ENCODE data around the gene SIRT3. TPM values are rescaled to one million over a fixed set of nuclear protein-coding genes. Genes with fewer than 3 reads are reported as not detected.

Gene SIRT3
- 8.4 and 9.6 TPM in 2 replicates for polyA plus RNA-seq

DNA sequence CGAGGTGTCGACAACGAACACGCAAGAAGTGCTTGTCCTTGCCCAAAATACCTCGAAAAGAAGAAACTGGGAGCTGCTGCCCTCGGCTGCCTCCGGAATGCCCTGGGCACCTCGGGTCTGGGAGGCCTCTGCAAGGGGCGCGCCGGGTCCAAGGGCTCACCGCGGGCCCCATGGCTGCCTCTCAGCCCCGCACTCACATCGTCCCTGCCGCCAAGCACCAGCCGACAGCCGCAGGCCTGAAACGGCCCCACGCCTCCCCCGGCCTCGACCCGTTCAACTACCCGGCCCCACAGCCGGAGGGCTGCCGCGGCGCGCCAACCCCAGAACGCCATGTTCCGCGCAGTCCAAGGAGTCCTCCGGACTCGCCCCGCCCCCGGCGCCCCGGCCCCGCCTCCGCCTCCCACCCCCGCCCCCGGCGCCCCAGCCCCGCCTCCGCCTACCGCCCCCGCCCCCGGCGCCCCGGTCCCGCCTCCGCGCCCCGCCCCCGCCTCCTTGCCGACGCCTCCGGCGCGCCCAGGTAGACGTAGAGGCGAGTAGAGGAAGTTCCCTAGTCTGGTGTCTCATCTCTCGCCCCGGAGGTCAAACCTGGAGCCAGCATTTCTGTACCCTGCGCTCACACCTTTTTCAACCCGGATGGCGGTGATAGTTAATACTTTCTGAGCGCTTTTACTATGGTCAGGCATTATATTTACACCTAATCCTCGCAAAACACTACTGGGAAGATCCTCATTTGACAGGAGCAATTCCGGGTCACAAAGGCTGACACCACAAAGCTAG is at the start of gene SIRT3:
Gene SIRT3 (minus strand): TSS at position 346 of the 777 bp plus-strand sequence. CDS start 14 bp downstream, at position 332.

DNA sequence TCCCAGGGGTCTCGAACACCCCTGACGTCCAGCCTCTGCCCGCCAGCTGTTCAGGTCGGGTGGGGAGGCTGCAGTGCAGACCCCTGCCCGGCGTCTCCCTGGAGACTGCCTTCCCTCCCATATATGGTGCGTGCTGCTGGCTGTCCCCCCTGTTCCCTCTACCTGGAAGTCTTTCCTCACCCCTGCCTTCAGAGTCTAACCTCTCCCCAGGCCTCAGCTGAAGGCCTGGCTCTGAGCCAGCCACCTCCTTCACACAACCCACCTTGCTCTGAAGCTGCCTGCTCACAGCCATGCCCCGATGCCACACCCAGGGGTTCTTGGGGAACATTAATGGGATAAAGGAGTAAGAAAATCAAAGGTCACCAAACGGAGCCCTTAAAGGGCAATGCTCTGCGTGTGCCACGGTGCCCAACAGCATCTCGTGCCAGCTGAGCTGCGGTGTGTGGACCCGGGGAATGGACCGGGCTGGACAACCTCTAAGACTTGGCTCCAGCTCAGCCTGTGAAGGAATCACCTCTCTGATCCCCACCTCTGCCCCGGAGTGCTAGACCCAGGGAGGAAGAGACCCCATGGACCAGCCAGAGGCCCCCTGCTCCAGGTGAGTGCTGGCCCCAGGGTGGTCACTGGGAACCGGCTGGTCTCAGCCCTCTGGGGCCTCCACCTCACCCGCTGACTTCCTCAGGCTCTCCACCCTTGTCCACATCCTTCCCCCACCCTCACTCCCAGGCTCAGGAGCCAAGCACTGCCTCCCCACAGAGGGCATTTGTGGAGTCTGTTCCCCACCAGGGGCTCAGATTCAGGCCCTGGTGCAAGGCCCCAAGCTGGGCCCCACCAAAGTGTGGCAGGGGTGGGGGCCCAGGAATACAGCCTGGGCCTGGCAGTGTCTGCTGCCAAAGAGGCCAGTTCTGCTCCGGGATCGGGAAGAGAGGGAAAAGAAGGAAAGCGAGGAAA is 42.1 kb upstream of the SIRT3 start, which contains the start of gene NLRP6:
Gene NLRP6 (plus strand): TSS at position 407 of the 951 bp plus-strand sequence. CDS start 163 bp downstream, at position 570.

DNA sequence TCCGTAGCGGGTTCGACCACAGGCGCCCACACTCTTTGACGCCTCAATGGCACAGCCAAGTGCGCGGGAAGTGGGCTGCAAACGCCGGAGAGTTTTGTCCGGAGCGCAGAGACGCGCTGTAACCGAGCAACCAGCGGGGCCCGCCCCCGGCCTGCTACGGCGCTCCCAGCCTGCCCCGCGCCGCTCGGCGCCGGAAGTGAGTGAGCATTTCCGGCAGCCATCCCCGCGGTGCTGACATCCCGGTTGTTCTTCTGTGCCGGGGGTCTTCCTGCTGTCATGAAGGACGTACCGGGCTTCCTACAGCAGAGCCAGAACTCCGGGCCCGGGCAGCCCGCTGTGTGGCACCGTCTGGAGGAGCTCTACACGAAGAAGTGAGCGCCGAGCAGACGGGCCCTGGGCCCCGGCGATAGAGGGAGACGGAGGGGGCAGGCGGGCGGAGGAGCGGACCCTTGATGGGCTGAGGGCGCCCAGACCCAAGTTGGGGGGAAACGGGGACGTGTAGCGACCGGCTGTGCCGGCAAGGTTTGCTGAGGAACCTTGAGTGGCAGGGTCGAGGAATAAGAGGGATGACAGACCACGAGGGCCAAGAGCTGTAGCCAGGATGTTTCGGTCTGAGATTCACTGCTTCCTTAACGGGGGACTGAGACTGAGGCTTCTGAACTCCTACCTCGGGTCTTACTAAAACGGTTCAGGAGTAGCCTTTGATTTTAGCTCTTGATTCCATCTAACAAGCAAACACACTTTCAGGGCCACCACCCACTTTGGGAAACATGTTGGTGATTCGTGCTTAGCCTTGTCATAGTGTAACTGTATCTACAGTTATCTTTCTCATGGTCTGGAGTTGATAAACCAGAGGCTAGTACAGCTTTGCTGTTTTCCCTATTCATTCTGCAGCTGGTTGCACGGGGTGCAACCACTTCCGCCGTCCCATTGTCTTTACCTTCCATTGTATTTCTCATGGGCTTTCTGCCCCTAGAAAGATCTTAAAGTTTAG is 929 bp upstream of the SIRT3 start, which contains the start of gene PSMD13:
Gene PSMD13 (plus strand): TSS at position 203 of the 994 bp plus-strand sequence. CDS start 74 bp downstream, at position 277.

DNA sequence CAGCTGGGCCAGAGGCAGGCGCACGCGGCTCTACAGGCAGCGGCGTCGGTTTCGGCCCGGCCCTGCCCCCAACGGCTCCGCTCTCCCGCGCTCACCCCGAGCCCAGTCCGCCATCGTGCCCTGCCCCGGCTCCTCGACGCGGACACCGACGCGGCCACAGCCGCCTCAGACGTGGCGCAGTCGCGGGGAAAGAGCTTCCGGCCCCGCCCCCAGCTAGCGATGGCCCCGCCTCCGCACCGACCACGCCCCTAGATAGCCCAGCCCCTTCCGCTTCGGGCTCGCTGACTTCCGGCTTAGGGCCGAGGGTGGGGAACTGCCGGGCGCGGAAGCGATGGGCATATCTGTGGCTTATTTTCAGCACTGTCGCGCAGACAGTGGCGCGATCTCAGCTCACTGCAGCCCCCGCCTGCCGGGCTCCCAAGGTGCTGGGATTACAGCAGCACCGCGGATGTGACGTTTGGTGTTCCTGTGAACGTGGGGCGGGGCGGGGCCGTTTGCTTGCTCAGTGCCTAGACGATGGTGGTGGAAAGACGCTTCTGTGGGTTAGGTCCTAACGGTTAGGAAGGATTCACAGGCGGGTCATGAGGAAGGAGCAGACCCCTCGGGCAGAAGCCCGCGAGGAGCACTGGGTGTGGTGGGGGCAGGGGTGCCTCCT is 28.8 kb downstream of the SIRT3 start, which contains the start of the genes BET1L and RIC8A:
Gene BET1L (minus strand): TSS at position 192 of the 655 bp plus-strand sequence. CDS start 78 bp downstream, at position 114.
Gene RIC8A (plus strand): TSS at position 501 of the 655 bp plus-strand sequence. CDS start 1,147 bp downstream, outside the sequence.

DNA sequence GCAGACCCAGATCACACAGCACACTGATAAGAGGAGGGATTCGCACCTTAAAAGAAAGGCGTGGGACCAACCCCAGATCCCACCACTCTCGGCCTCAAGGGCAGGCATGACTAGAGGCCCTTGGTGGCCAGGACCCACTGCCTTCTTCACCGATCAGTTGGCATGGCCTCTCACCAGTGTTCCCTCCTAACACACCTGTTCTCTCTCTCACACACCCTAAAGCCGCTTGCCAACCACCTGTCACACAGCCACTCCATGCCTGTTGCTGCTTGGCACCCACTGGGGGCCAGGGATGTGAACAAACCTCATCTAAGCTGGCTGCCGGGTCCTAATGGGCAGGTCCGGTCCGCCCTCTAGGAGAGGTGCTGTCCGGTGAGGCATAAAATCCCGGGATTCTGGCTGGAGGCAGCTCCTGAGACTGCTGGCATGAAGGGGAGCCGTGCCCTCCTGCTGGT is 43.4 kb downstream of the SIRT3 start, which contains the start of gene SCGB1C1:
Gene SCGB1C1 (plus strand): TSS at position 405 of the 455 bp plus-strand sequence. CDS start 22 bp downstream, at position 427.

Other genes starting within 250 kb of the SIRT3 start
- not detected in 2 replicates for gene SCGB1C1, start 43.3 kb downstream of the SIRT3 start, polyA plus RNA-seq
- gene BET1L, start 28.9 kb downstream of the SIRT3 start, polyA plus RNA-seq: 4.3 and 4.5 TPM in 2 replicates
- 5.9 and 8.3 TPM in 2 replicates for gene RIC8A, start 28.6 kb downstream of the SIRT3 start, polyA plus RNA-seq
- gene PSMD13, start 634 bp upstream of the SIRT3 start, polyA plus RNA-seq: 84.5 and 95.9 TPM in 2 replicates
- not detected in 2 replicates for gene NLRP6, start 42.1 kb upstream of the SIRT3 start, polyA plus RNA-seq
- not detected in 2 replicates for gene PGGHG, start 52.8 kb upstream of the SIRT3 start, polyA plus RNA-seq
- gene IFITM5, start 63.2 kb upstream of the SIRT3 start, polyA plus RNA-seq: not detected in 2 replicates
- 7.0 and 9.8 TPM in 2 replicates for gene IFITM2, start 71.5 kb upstream of the SIRT3 start, polyA plus RNA-seq
- gene IFITM1, start 77.7 kb upstream of the SIRT3 start, polyA plus RNA-seq: 3.2 and 3.6 TPM in 2 replicates
- 33.2 and 34.1 TPM in 2 replicates for gene IFITM3, start 84.5 kb upstream of the SIRT3 start, polyA plus RNA-seq
- gene B4GALNT4, start 133.2 kb upstream of the SIRT3 start, polyA plus RNA-seq: 0.56 and 5.0 TPM in 2 replicates
- not detected in 2 replicates for gene PKP3, start 157.9 kb upstream of the SIRT3 start, polyA plus RNA-seq
- gene SIGIRR, start 178.7 kb upstream of the SIRT3 start, polyA plus RNA-seq: 3.0 TPM in 2 replicates
- gene ANO9, start 205.7 kb upstream of the SIRT3 start, polyA plus RNA-seq: not detected in 2 replicates
- gene PTDSS2, start 213.9 kb upstream of the SIRT3 start, polyA plus RNA-seq: 2.3 and 3.5 TPM in 2 replicates